HG03025 (cell line): ENCODE results near the gene PCP4.

Experiments used
- ATAC-seq: cut with Tn5 transposase; IDR thresholded peaks from one replicate; pipeline ENCODE4 v1.9.1; 2021; ENCODE audit warnings: mild to moderate bottlenecking, moderate library complexity; ENCODE audit not compliant: unreplicated experiment, low FRiP score

The PCP4 gene

DNA sequence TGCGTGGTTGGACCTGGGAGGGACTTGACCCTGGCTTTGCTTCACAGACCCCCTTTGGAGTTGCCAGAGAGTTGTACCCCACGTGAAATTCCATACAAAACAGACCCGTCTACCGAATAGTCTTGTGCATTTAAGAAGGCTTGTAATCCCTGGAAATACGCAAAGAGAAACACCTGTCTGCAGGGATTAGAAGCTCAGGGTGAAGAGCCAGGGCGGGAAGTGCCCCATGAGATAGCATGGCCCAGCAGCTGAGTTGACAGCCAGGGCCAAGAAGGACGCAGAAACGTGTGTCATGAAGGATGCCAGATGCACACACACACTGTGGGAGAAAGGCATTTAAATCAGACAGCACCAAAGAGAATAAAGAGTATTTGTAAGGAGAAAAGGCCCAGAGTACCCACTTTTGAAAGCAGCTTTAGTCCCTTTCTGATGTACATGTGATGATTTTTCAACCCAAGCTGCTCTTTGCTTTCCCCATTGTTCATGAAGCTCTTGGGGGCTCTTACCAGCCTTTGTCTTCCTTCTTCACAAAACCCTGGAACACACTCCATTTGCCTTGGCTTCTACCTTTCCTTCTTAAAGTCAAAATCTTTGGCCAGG lies 46.6 kb downstream of the PCP4 start:
- ATAC-seq, result no peak

DNA sequence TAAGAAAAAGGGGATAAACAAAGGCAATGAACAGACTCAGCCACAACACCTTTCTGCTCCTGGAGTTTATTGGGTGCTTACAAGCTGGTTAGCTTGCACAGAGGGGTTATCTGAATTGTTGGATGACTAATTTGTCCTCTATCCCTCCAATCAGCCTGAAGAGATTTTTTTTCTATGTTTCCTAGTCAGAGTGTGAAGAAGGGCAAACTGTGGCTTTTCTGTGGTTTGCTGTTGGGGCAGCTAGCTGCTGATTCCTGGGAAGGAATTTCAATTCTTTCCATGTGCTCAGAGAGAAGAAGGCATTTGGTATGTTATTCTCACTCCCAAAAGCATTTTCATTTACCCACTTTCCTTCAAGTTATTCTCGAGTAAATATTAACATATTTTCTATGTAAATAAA lies 48.6 kb downstream of the PCP4 start:
- no peak for ATAC-seq

- no peak for ATAC-seq
Measured at GRCh38 chr21:39918558-39918957, 51.3 kb downstream of the PCP4 start.

DNA sequence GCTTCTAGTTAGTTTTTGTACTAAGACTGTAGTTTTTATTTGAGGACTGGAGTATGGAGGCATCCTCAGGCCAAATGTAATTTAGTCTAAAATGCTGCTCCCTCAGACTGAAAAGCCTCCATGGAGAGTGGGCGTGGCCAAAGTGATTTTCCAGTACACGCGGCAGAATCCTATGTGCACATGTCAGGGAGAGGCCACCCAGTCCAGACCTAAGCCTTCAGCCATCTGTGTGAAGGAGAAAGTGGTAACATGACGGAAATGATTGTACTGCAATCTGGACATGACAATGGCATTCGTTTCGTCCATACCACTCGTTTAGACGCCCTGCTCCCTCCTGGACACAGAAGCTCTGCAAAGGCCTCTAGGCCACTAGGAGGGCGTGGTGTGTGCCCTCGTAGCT lies 56.2 kb downstream of the PCP4 start:
- ATAC-seq, result no peak

DNA sequence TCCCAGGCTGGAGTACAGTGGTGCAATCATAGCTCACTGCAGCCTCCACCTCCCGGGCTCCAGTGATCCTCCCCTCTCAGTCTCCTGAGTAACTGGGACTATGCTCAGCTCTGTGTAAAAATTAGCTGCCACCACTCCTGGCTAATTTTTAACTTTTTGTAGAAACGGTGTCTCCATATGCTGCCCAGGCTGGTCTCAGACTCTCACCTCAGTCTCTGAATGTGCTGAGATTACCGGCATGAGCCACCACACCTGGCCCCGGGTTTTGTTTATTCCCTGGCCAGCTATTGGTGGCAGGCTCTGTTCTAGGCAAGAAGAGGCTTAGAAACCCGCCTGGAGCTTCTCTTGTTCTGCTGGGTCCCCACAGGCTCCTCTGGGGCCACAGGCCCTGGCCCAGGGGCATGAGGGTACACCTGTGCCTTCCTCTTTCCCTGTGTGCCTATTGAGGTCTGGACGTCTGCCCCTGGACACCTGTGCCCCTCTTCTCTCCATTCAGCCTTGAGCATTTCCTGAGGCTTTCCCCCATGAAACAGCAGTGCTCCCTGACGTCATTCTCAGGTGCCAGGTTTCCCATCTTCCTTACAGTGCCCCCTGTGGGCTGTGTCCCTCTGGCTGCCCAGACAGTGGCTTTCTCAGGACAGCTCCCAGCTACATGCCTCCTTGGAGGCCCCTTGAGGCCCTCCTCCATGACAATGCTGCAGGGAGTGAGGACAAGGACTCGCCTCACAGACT lies 57.5 kb downstream of the PCP4 start:
- ATAC-seq, result no peak

- no peak for ATAC-seq
Measured at GRCh38 chr21:39927304-39927886, 60.2 kb downstream of the PCP4 start.

DNA sequence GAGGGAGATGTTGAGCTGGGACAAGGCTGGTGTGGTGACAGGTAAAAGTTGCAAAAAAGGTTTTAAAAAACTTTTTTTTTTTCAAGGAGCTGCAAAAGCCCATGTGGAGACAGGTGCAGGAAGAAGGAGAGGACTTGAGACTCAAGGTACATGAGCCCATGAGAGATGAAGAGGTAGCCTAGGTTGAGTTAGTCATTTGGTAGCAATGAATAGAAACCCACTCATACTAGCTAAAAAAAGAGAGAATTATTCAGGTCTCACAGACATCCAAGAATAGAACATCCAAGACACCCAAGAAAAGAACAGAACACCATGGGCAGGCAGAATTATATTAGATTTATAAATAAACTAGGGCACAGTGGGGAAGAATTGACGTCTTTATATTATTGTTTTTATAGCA lies 65.1 kb downstream of the PCP4 start:
- ATAC-seq, result no peak

GRCh38 chr21:39934895-39935294 lies 67.7 kb downstream of the PCP4 start:
- ATAC-seq, result no peak

- ATAC-seq, result no peak
Measured at GRCh38 chr21:39935716-39936115, 68.5 kb downstream of the PCP4 start.

- no peak for ATAC-seq
Measured at GRCh38 chr21:39938086-39938625, 70.9 kb downstream of the PCP4 start.

DNA sequence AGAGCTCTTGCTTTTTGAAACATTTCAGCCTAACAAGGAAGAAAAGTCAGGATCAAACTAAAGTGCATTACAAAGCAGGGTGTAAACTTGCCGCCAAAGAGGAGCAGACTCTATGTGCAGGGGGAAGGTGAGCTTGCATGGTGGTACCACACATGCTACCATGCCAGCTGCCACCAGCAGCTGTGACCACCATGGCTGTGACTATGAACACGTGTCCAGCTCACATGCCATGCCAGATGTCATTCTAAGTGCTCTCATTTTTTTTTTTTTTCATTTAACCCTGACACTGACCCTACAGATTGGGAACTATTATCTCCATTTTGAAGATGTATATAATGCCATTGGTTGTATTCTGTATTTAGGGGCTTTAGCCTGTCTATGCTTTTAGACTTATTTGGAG lies 79.0 kb downstream of the PCP4 start:
- ATAC-seq, result no peak

- ATAC-seq, result no peak
Measured at GRCh38 chr21:39947031-39947430, 79.8 kb downstream of the PCP4 start.

- ATAC-seq, result no peak
Measured at GRCh38 chr21:39951183-39952101, 84.2 kb downstream of the PCP4 start.

GRCh38 chr21:39952265-39952664 lies 85.0 kb downstream of the PCP4 start:
- ATAC-seq, result no peak

GRCh38 chr21:39954570-39954969 lies 87.3 kb downstream of the PCP4 start:
- ATAC-seq, result no peak

DNA sequence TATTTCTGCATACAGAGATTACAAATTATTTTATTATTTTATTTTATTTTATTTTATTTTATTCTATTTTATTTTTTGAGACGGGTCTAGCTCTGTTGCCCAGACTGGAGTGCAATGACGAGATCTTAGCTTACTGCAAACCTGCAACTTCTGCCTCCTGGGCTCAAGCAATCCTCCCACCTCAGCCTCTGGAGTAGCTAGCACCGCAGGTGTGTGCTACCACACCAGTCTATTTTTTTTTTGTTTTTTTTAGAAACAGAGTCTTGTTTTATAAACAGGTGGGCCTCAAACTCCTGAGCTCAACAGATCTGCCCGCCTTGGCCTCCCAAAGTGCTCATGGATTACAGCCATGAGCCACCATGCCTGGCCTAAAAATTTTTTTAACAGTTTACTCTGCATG lies 88.1 kb downstream of the PCP4 start:
- no peak for ATAC-seq

DNA sequence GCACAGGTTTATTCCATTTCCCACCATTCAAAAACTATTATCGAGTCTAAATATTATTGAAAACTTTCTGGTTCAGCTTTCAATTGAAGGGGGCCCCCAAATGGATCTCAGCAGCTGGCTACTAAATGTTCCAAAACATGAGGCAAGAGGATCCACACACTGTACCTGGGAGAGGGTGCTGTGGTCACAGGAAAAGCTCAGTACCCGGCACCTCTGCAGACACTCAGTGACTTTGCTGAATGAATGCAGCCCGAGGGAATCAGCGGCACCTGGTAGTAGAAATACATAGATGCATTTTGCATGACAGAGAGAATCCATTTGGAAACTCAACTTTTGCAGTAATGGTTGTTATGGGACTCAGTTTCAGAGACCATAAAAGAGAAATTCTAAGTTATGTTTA lies 89.3 kb downstream of the PCP4 start:
- no peak for ATAC-seq

DNA sequence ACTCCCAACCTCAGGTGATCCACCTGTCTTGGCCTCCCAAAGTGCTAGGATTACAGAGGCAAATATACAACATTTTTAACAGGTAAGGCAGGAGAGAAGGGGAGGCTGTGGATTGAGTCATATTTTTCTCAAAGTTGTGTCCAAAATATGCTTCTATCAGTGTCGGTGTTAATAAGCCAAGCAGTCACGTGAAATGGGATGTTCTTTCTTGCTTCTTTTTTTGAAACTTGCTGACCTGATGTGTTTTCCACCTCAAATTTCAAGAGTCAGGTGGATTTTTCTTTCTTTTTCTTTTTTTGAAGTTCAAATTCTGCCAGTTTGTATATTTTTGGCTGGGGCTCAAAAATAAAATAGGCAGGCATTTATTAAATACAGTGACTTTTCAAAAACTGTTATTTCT lies 91.5 kb downstream of the PCP4 start:
- no peak for ATAC-seq

- no peak for ATAC-seq
Measured at GRCh38 chr21:39961251-39961650, 94.0 kb downstream of the PCP4 start.

- no peak for ATAC-seq
Measured at GRCh38 chr21:39965026-39965425, 97.8 kb downstream of the PCP4 start.

- no peak for ATAC-seq
Measured at GRCh38 chr21:39966786-39967185, 99.5 kb downstream of the PCP4 start.
